A673 (cell line): Measurements from ENCODE around the gene TMPRSS7. TPM values are rescaled to one million over a fixed set of nuclear protein-coding genes. Genes with fewer than 3 reads are reported as not detected.

ENCODE experiments used
- BruUV-seq: library from RNA; stranded (reverse); fragments of 400-500 nt; replicated peaks from 2 replicates; lab custom pipeline; 2021; lab: Mats Ljungman, UMichigan
- CTCF ChIA-PET: fragments of 300-600 bp; sonication (Branson Sonifier 250); formaldehyde crosslinking; loops from one replicate; lab custom pipeline; 2022; ENCODE audit warnings: antibody characterized with exemption; lab: Charles Lee
- POLR2A ChIA-PET: fragments of 300-600 bp; sonication (Branson Sonifier 250); formaldehyde crosslinking; loops from one replicate; lab custom pipeline; 2022; ENCODE audit warnings: antibody characterized with exemption; ENCODE audit not compliant: low non-redundant PET; lab: Charles Lee
- DNase-seq: peaks from one replicate; pipeline ENCODE4 v3.0.0-alpha.2; 2015; ENCODE audit warnings: low spot score
- H3K27ac ChIP-seq: fragments of 200-600 bp; sonication (generic); 2 replicates; pipeline ENCODE4 v1.5.1; 2016; ENCODE audit warnings: mixed run types, low read depth, mild to moderate bottlenecking, mixed read lengths, antibody characterized with exemption, low read length; ENCODE audit not compliant: poor library complexity, severe bottlenecking
- H3K27me3 ChIP-seq: fragments of 200-600 bp; sonication (generic); replicated peaks from 2 replicates; pipeline ENCODE4 v1.6.1; 2017; ENCODE audit warnings: mixed run types, low read depth, mild to moderate bottlenecking, mixed read lengths, antibody characterized with exemption, low read length; ENCODE audit not compliant: insufficient read depth, poor library complexity
- H3K36me3 ChIP-seq: fragments of 200-600 bp; sonication (generic); 2 replicates; pipeline ENCODE4 v1.6.1; 2016; ENCODE audit warnings: mixed run types, mild to moderate bottlenecking, mixed read lengths, antibody characterized with exemption, low read length; ENCODE audit not compliant: insufficient read depth, poor library complexity, severe bottlenecking
- H3K4me1 ChIP-seq: fragments of 200-600 bp; sonication (generic); 2 replicates; pipeline ENCODE4 v1.6.1; 2017; ENCODE audit warnings: mixed run types, mild to moderate bottlenecking, mixed read lengths, antibody characterized with exemption, low read length; ENCODE audit not compliant: insufficient read depth, poor library complexity, severe bottlenecking
- H3K4me3 ChIP-seq: fragments of 200-600 bp; sonication (generic); 2 replicates; pipeline ENCODE4 v1.5.1; 2016; ENCODE audit warnings: low read depth, mixed run types, mild to moderate bottlenecking, mixed read lengths, low read length; ENCODE audit not compliant: poor library complexity, severe bottlenecking
- H3K9me3 ChIP-seq: fragments of 200-600 bp; sonication (generic); 2 replicates; pipeline ENCODE4 v1.6.1; 2016; ENCODE audit warnings: mixed run types, low read depth, mild to moderate bottlenecking, mixed read lengths, antibody characterized with exemption, low read length; ENCODE audit not compliant: poor library complexity, severe bottlenecking
- EZH2 ChIP-seq: fragments of 200-600 bp; sonication (generic); IDR thresholded peaks from 2 replicates; pipeline ENCODE4 v1.6.1; 2017; ENCODE audit warnings: borderline replicate concordance, low read depth, mild to moderate bottlenecking, mixed read lengths, antibody characterized with exemption, low read length; ENCODE audit not compliant: poor library complexity, severe bottlenecking
- intact Hi-C: fragments of 100-400 bp; cut with micrococcal nuclease; formaldehyde crosslinking; loops from one replicate; pipeline ENCODE4 v1.10.0; 2022; ENCODE audit not compliant: unreplicated experiment
- total RNA-seq: library from RNA; stranded (reverse); gene quantifications from 2 replicates; pipeline ENCODE4 v1.2.3, GENCODE V29; 2021
- TF ChIP-seq, protein P1 (sequence below): fragments of 300-800, 200-600 bp; sonication (generic); conservative IDR thresholded peaks from 2 replicates; pipeline ENCODE4 v1.5.1; 2017; ENCODE audit warnings: low read depth, mild to moderate bottlenecking, antibody characterized with exemption, low read length, moderate library complexity, mixed read lengths

TMPRSS7 gene
- total RNA-seq, 1 experiment from 2014 or later: not detected

DNA sequence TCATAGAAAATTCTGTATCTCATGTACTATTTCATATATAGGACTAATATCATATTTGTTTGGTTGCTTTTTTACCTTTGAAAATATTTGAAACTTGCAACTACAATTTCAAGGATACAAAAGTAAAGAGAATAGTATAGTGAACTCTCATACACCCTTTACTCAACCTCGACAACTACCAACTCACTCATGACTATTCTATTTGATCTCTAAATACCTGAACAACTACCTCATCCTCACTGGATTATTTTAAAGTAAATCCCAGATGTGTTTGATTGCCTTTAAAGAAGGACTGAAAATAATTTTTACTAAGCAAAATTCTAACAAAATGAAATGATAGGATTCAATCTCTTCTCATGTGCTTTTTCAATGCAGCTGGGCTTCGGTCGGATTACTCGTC is 12.1 kb downstream of the TMPRSS7 start:
- no TSS peak for BruUV-seq
- intact Hi-C loops: no loop called here

DNA sequence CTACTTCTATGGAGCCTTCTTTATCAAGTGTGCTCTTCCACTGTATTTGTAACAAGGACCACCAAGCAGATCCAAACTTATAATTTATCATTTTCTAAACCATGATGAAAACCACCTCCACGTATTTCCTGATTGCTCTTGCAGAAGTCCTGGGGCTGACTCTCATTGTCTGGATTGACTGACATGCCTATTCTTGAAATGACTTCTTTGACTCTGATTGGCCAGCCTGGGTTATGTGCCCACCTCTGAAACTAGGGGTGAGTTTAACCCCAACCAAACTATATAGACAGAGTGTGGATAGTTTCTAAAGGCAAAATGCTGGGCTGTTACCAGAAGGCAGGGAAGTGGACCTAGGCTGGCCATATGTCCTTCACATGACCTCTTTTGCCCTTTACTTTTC is 12.7 kb downstream of the TMPRSS7 start:
- ChIA-PET CTCF (no interaction called here), POLR2A (no interaction called here)
- H3K9me3 ChIP-seq: no peaks in the 10 kb centered on the region
- DNase-seq: no peak
- H3K4me3 ChIP-seq: no peak overlapping the region
- no peaks in the 10 kb centered on the region for H3K27me3 ChIP-seq
- no peaks in the 10 kb centered on the region for H3K36me3 ChIP-seq
- no peak for TF ChIP-seq EZH2
- TF ChIP-seq, protein P1, sequence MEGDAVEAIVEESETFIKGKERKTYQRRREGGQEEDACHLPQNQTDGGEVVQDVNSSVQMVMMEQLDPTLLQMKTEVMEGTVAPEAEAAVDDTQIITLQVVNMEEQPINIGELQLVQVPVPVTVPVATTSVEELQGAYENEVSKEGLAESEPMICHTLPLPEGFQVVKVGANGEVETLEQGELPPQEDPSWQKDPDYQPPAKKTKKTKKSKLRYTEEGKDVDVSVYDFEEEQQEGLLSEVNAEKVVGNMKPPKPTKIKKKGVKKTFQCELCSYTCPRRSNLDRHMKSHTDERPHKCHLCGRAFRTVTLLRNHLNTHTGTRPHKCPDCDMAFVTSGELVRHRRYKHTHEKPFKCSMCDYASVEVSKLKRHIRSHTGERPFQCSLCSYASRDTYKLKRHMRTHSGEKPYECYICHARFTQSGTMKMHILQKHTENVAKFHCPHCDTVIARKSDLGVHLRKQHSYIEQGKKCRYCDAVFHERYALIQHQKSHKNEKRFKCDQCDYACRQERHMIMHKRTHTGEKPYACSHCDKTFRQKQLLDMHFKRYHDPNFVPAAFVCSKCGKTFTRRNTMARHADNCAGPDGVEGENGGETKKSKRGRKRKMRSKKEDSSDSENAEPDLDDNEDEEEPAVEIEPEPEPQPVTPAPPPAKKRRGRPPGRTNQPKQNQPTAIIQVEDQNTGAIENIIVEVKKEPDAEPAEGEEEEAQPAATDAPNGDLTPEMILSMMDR: no peak
- intact Hi-C loops: no loop called here
- no peaks in the 10 kb centered on the region for H3K4me1 ChIP-seq
- BruUV-seq: no TSS peak
- no peak overlapping the region for H3K27ac ChIP-seq

More for the DNA sequence above, 12.1 kb downstream of the TMPRSS7 start:
- Histone ChIP-seq H3K36me3 (no peaks in the 10 kb centered on the region), H3K27me3 (no peaks in the 10 kb centered on the region), H3K9me3 (no peaks in the 10 kb centered on the region), H3K4me1 (no peaks in the 10 kb centered on the region), H3K4me3 (no peak overlapping the region), H3K27ac (no peak overlapping the region)
- ChIA-PET POLR2A (no interaction called here), CTCF (no interaction called here)
- TF ChIP-seq EZH2: no peak
- TF ChIP-seq, protein P1: no peak
- no peak for DNase-seq

DNA sequence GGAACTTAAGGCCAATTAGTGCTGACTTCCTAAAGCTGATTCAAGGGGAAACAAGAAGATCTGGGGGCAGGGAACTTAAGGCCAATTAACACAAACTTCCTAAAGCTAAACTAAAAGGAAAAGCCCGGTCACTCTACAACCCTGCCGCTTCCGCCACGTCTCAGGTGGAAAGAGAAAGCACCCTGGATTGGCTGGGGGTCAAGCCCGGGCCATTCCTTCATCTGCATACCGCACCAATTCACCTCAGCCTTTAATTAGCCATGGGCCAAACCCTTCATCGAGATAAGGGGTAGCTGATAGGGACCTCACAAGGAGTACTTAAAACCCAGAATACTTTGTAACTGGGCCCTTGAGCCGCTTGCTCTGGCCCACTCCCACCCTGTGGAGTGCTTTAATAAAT is 14.4 kb downstream of the TMPRSS7 start:
- intact Hi-C loops: no loop called here
- no peaks in the 10 kb centered on the region for H3K4me1 ChIP-seq
- DNase-seq: no peak
- no peak for TF ChIP-seq EZH2
- TF ChIP-seq, protein P1: no peak
- H3K36me3 ChIP-seq: no peaks in the 10 kb centered on the region
- no peak overlapping the region for H3K27ac ChIP-seq
- H3K27me3 ChIP-seq: no peaks in the 10 kb centered on the region
- no peaks in the 10 kb centered on the region for H3K9me3 ChIP-seq
- POLR2A ChIA-PET: no interaction called here
- no TSS peak for BruUV-seq
- CTCF ChIA-PET: no interaction called here
- H3K4me3 ChIP-seq: no peak overlapping the region
